Measurements from ENCODE around the gene TREML1.

DNA sequence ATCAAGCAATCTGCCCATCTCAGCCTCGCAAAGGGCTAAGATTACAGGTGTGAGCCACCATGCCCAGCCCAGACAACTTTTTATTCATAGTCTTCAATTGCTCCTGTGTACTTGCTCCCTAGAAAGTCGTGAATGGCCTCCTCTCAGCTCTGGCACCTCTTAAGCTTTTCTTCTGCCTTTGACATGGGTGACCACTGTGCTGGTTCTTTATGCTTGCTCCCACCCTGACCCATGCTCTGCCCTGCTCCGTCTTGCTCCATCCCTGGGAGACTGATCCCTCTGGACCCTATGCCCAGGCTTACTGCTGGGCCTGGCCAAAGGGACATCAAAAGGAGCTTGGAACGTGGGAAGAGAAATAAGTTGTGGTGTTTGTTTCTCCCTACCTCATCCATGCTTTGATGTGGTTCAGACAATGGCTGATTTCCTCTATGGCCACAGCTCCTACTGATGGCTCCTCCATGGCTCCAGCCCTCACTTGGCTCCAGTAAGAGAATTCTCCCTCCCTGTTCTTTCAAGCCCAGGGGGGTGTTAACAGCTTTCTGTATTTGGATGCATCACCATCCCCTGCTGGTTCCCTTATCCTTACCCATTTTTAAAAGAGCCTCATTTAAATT is 16.5 kb upstream of the TREML1 start:
- TF ChIP-seq NANOG (IDR thresholded peaks at IDR 0.05; ENCODE audit: insufficient read depth, low read depth, low read length, poor library complexity, severe bottlenecking): no peak
- TF ChIP-seq, protein P1, sequence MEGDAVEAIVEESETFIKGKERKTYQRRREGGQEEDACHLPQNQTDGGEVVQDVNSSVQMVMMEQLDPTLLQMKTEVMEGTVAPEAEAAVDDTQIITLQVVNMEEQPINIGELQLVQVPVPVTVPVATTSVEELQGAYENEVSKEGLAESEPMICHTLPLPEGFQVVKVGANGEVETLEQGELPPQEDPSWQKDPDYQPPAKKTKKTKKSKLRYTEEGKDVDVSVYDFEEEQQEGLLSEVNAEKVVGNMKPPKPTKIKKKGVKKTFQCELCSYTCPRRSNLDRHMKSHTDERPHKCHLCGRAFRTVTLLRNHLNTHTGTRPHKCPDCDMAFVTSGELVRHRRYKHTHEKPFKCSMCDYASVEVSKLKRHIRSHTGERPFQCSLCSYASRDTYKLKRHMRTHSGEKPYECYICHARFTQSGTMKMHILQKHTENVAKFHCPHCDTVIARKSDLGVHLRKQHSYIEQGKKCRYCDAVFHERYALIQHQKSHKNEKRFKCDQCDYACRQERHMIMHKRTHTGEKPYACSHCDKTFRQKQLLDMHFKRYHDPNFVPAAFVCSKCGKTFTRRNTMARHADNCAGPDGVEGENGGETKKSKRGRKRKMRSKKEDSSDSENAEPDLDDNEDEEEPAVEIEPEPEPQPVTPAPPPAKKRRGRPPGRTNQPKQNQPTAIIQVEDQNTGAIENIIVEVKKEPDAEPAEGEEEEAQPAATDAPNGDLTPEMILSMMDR (IDR thresholded peaks at IDR 0.05; ENCODE audit: control extremely low read depth in 1 of 3, insufficient read depth in 1 of 3, low read depth in 1 of 3, low read length in 3 of 3): no peak
- no peak for TF ChIP-seq POLR2A (IDR thresholded peaks at IDR 0.05; ENCODE audit: control extremely low read depth in 1 of 2, low read depth in 2 of 2, low read length in 2 of 2)
- no peak for TF ChIP-seq RAD21 (IDR thresholded peaks at IDR 0.05 in 1 of 2, conservative IDR thresholded peaks at IDR 0.05 in 1 of 2; ENCODE audit: low read depth in 2 of 2, low read length in 2 of 2)
- no peak for TF ChIP-seq EP300 (IDR thresholded peaks at IDR 0.05; ENCODE audit: borderline replicate concordance in 1 of 2, low read depth in 2 of 2, low read length in 2 of 2)
- TF ChIP-seq CHD2 (IDR thresholded peaks at IDR 0.05; ENCODE audit: low read length): no peak
- no peak for TF ChIP-seq YY1 (IDR thresholded peaks at IDR 0.05; ENCODE audit: low read depth, low read length)
- TF ChIP-seq RBBP5 (IDR thresholded peaks at IDR 0.05; ENCODE audit: borderline replicate concordance, low read depth, low read length): no peak
- no peak for TF ChIP-seq EZH2 (IDR thresholded peaks at IDR 0.05; ENCODE audit: low read depth, low read length, severe bottlenecking)
- TF ChIP-seq JUND (IDR thresholded peaks at IDR 0.05; ENCODE audit: low read length): no peak
- TF ChIP-seq ZNF274 (IDR thresholded peaks at IDR 0.05; ENCODE audit: borderline replicate concordance, extremely low read depth, low read length): no peak
- TF ChIP-seq KDM1A (IDR thresholded peaks at IDR 0.05; ENCODE audit: borderline replicate concordance, low read length): no peak
- no peak for TF ChIP-seq RXRA (IDR thresholded peaks at IDR 0.05; ENCODE audit: insufficient read depth, low read depth, low read length)
- no peak for TF ChIP-seq EGR1 (IDR thresholded peaks at IDR 0.05; ENCODE audit: borderline replicate concordance, low read depth, low read length)
